NCI-H82 (cell line): Measurements from ENCODE around the gene VWA1.
"Not testable (repeated sequence)": the region's sequence is repeated elsewhere in the genome, so short reads cannot be mapped to it uniquely, and the experiment has no call there.

Experiments
- DNase-seq: peaks from one replicate; lab custom pipeline; 2025; lab: John Stamatoyannopoulos, UW

The VWA1 gene

DNA sequence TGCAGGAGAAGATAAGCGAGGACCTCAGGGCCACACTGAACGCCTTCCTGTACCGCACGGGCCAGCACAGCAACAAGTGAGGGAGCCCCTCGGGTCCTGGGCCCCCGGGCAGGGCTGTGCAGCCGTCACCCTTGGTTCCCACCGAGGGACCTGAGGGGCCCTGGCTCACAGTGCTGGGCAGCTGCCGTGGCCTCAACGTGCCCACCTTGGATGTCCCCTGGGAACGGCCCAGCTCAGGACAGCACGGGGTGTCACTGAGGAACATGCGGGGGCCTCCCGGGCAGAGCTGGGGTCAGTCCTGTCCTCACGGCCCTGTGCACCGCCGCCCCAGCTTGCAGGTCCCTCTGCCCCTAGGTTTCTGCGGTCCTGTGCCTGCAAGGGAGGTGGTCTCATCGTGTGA is 23.7 kb downstream of the VWA1 start:
- not testable (repeated sequence) for DNase-seq

DNA sequence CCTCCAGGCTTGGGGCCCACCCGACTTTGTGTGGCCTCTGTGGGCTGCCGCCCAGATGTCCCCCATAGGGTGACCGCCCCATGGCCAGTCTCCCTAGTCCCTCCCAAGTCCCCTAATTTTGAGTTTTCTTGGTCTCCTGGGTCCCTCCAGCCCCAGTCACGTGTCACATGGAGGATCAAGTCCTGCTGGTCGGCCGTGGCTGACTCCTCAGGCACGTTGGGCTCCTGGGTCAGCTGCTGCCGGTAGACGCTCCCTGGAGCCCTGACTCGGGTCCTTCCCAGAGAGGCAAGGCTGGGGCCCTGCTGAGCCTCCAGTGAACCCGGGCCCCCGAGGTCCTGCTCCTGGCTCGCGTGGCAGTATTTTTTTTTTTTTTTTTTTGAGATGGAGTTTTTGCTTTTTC is 24.2 kb downstream of the VWA1 start:
- DNase-seq: not testable (repeated sequence)

DNA sequence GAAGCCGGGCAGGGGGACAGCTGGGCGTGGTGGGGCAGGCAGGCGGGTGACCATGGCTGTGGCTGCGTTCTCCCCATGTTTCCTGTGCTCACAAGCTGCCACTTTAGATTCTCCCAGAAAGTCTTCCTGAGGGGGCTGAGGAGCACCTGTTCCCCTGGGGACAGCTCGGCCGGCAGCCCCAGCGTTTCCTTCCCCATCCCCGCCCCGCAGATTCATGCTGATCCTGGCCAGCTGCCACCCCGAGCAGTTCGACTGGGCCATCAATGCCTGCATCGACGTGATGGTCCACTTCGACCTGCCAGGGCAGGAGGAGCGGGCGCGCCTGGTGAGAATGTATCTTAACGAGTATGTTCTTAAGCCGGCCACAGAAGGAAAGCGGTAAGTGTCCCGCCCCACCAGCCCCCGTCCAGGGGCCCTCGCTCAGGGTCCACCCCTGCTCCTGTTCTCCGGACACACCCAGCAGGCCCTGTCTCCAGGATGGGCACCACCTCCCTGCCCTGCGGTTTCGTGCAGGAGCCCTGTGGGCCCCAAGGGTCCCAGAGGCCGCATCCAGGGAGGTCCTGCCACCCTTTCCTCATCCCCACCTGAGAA is 25.1 kb downstream of the VWA1 start:
- no peak for DNase-seq

DNA sequence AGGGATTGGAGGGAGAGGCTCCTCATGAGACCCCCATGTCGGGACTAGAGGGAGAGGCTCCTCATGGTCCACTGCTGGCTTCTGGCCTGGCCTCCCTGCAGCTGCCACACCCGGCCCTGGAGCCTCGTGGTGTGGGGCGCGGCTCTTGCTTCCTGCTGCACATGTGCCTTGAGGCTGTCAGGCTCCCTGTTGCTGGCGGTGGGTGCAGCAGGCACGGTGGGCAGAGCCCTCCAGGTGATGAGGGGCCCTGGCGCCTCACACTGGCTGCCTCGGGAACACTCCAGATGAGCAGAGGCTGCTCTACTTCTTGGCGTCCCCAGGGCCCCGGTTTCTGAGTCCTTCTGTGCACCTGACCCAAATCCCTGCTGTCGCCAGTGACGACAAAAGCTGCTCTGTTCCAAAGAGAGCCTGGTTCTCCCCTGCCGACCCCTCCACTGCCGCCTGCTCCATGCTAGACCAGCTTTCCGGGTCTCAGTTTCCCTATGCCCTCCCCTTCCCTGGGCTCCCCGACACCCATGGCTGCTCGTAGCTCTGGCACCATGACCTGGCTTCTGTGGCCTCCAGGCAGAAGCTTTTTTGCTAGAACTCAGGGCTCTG is 26.3 kb downstream of the VWA1 start:
- peak; percentile 41 for DNase-seq

DNA sequence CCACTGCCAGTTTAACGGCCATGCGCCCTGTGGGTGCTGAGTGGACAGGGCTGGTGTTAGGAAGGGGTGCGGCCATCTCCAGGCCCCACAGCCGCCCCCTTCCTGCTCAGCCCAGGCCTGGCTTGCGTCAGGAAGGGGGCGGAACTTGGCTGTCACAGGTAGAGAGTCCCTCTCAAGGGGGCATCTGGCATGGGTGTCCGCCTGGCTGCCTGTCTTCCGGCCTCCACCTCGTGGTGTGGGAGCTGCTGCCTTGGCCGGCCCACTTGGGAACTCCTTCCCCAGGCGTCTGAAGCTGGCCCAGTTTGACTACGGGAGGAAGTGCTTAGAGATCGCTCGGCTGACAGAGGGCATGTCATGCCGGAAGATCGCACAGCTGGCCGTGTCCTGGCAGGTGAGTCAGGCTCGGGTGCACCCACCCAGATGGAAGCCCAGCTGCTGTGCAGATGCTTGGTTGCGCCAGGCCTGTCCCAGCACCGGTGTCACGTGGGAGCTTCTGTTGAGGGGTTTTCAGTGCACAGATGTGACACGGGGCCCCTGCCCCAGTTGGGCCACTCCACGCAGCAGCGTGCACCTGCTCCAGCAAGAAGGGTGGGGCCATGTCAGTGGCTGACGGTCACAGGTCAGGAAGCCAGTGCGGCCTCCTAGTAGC is 27.0 kb downstream of the VWA1 start:
- peak; percentile 47 for DNase-seq

DNA sequence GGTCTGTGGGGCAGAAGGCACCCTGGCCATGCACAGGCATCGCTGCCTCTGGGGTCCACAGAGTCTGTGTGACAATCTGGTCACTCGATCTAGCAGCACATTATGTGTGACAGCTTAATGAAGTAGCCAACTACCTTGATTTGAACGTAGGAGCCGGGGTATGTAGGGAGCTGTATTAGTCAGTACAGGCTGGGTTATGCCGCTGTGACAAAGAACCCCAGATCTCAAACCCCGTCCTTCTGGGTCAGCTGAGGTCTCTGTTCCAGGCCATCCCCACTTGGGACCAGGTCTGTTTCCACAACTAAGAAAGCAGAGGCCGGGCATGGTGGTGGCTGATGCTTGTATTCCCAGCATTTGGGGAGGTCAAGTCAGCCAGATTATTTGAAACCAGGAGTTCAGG is 27.8 kb downstream of the VWA1 start:
- no peak for DNase-seq

DNA sequence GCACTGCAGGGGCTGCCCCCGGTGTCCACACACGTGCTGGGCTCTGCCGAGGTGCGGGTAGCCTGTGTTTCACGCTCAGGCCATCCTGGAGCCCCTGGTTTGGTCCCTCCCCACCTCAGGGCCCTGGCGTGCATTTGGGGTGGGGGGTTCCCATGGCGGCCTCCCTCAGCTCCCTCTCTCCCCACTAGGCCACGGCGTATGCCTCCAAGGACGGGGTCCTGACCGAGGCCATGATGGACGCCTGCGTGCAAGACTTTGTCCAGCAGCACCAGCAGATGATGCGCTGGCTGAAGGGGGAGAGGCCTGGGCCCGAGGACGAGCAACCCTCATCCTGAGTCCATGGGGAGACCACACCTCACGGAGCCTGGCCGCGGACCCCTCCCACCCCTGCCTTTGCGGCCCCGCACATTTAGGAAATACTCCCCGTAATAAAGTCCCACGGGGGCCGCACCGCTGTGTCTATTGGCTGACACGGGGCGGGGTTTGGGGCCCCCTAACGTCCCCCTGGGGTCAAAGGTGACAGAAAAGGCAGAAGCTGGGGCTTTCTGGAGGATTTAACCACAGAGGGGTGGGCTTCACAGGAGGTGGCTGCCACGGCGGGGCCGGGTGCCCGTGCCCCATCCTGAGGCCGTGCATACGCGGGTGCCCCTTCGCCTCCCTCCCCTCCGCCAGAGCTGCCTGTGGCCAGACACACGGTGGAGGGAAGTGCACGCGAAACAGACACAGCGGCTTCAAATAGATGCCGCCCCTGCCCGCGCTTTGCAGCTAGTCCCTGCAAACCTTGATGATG is 32.9 kb downstream of the VWA1 start:
- not testable (repeated sequence) for DNase-seq

DNA sequence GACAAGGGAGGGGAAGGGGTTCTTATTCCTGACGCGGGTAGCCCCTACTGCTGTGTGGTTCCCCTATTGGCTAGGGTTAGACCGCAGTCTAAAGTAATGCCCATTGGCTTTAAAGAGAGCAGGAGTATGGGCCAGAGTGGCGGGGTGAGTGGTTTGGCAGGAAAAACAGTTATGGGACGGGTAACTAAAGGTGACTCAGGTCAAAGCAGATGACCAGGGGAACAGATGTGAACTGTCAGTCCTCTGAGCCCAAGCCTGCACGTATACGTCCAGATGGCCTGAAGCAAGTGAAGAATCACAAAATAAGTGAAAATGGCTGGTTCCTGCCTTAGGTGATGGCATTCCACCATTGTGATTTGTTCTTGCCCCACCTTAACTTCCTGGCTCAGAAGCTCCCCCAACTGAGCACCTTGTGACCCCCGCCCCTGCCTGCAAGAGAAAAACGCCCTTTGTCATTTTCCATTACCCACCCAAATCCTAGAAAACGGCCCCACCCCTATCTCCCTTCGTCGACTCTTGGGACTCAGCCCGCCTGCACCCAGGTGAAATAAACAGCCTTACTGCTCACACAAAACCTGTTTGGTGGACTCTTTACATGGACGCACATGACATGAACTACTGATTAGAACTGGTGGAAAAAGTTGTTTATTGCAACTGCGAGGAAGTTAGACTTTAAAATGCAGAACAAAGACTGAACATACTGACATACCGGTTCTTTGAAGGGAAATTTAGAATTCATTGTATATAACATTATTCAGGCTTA is 35.3 kb downstream of the VWA1 start:
- DNase-seq: peak; percentile 52

DNA sequence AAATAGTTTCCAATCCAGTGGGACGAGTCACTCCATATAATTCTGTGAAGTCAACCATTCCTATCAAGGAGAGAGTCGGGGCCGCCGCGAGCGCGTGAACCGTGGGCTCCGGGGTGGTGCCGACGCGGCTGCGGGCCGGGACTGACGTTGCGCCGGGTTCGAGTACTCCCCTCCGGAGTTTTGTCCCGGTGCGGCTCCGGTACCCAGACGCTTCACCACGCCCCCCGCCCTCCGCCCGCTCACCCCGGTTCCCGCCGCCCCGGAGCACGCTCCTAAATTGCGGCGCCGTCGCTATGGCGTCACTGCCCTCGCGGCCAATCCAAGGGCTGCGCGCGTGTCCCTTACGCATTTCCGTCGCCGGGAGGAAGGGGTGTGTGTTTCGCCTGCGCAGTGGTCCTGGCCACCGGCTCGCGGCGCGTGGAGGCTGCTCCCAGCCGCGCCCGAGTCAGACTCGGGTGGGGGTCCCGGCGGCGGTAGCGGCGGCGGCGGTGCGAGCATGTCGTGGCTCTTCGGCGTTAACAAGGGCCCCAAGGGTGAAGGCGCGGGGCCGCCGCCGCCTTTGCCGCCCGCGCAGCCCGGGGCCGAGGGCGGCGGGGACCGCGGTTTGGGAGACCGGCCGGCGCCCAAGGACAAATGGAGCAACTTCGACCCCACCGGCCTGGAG is 36.0 kb downstream of the VWA1 start, which contains the start of gene ATAD3B:
Gene ATAD3B (plus strand): TSS at position 377 of the 664 bp plus-strand sequence. CDS start 120 bp downstream, at position 497.
- peak; percentile 98 for DNase-seq

DNA sequence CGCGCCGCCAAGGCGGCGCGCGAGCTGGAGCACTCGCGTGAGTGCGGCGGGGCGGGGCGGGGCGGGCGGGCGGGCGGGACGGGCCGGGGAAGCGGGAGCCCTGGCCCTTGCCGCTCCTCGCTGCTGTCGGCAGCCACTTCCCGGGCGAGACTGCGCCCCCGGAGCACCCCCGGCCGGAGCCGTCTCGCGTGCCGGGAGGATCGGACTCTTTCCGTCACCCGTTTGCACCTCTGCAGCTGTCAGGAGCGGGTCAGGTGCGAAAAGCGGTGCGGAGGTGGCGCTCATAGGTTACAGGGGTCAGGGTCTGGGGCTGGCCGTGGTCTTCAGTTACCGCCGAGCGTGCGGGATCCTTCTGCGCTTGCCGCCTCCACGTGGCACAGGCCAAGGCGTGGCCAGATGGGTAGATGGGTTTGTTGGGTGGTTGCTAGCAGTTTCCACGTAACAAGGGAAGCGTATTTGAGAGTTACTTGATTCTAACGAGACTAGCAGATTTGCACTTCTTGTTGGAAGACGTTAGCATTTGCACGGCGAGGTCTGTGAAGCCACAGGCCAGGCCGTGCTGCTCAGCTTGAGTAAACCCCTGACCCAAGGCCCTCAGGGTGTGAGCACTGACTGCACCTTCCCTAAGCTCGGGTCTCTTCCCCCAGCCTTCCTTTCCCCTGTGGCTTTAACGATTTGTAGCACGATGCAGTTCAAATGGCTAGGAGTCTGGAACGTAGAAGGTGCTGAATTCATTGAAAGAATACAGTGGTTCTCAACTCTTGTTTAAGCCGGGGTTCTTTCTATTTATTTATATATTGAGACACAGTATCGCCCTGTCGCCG is 36.8 kb downstream of the VWA1 start:
- peak; percentile 52 for DNase-seq

DNA sequence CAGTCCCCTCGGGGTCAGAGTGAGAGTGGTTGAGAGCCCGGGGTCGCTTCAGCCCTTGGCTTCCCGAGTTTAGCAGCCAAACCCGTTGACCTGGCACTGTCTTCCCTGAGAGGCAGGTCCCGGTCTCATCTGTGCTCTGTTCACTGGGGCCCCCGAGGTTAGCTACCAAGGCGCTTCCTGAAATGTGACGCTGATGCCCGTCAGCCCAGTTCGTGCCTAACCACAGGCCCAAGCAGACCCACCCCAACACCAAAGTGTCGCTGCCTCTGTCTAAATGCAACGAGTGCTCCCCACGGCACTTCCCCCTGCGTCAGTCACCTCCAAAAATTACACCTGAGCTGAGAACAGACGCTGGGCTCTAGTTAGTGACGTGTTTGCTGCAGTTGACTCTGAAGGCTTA is 40.5 kb downstream of the VWA1 start:
- DNase-seq: not testable (repeated sequence)

DNA sequence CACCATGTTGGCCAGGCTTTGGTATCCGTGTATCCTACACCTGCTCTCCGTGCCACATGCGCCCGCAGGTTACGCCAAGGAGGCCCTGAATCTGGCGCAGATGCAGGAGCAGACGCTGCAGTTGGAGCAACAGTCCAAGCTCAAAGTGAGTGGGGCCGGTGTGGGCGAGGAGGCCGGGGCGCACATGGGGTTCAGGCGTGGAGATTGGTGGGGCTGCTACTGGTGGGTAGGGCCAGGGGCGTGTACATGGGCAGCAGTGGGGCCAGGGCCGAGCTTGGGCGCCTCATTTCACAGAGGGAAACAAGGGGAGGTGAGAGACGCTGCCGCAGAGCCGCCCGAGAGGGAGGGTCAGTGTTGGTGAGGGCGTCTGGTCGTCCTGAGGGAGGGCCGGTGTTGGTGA is 41.7 kb downstream of the VWA1 start:
- no peak for DNase-seq

DNA sequence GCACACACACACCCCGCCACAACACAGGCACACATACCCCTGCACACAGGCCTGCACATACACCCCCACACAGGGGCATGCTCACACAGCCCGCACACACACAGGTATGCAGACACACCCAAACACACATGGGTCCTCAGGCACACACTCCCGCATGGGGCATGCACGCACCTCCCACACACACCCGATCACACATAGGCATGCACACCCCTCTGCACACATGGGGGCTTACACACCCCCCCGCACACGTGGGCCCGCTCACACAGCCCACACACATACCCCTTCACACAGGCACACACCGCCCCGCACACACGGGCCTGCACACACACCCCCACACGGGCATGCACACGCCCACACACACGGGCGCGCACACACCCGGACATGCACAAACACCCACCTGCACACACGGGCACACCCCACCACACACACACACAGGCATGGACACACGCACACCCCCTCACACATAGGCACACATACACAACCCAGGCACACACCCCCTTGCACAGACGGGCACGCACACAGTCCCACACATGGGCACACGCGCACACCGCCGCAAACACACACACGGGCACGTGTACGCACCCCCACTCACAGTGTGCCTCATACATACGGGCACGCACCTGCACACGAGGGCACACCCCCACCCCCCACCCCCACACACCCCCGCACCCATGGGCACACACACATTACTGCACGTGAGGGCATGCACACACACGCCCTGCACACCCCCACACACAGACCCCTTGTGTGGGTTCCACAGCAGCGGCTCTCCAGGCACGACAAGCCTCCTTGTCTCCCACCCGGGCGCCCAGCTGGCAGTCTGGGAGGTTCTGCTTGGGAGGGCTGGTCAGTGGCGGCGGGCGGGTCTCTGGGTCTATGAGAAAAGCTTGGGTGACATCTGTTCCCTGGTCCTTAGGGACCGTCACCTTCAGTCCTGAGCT is 44.3 kb downstream of the VWA1 start:
- DNase-seq: no peak

DNA sequence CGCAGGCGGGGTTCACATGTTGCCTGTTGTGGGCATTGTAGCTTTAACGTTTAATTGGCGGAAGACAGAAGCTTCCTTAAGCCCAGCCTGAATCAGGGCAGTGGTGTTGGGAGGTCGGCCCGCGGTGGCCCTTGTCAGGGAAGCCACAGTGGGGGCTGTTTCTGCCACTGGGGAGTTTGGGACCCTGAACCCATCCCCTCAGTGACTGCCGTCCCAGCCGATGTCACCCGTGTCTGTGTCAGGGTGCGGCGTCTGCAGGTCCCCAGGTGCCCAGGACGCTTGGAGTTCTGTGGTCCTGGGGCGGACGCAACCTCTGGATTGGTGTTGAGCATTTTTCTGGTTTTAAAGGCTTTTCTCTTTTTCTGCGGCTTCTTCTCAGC is 45.0 kb downstream of the VWA1 start:
- not testable (repeated sequence) for DNase-seq

DNA sequence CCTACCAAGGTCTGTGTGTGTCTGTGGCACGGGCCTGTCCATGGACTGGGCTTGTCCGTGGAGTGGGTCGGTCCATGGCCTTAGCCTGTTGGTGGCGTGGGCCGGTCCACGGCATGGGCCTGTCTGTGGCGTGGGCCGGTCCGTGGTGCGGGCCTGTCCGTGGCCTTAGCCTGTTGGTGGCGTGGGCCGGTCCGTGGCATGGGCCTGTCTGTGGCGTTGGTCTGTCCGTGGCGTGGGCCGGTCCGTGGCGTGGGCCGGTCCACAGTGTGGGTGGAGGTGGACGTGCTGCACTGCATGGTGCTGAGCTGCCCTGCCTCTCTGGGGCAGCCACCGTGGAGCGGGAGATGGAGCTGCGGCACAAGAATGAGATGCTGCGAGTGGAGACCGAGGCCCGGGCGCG is 46.3 kb downstream of the VWA1 start:
- not testable (repeated sequence) for DNase-seq

DNA sequence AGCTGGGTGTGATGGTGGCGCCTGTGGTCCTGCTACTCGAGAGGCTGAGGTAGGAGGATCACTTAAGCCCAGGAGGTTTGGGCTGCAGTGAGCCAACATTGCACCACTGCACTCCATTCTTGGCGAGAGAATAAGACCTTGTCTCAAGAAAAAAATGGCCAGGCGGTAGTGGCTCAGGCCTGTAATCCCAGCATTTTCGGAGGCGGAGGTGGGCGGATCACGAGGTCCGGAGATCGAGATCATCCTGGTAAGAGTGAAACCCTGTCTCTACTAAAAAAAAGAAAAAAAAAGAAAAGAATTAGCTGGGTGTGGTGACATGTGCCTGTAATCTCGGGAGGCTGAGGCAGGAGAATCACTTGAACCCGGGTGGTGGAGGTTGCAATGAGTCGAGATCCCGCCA is 47.4 kb downstream of the VWA1 start:
- DNase-seq: no peak

DNA sequence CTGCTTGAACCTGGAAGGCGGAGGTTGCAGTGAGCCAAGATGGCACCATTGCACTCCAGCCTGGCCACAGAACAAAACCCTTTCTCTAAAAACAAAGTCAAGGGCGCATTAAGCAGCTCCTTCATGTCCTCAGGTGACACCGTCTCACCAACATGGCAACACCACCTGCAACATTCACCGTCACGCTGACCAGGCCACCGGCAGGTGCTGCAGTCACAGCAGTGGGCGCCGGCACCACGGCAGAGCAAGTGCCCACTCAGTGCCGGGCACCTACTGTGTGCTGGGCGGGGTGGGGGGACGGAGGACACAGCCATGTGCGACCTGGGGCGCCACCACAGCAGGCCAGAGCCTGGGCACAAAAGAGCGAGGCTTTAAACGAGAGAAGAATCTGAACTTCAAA is 48.2 kb downstream of the VWA1 start:
- DNase-seq: no peak

DNA sequence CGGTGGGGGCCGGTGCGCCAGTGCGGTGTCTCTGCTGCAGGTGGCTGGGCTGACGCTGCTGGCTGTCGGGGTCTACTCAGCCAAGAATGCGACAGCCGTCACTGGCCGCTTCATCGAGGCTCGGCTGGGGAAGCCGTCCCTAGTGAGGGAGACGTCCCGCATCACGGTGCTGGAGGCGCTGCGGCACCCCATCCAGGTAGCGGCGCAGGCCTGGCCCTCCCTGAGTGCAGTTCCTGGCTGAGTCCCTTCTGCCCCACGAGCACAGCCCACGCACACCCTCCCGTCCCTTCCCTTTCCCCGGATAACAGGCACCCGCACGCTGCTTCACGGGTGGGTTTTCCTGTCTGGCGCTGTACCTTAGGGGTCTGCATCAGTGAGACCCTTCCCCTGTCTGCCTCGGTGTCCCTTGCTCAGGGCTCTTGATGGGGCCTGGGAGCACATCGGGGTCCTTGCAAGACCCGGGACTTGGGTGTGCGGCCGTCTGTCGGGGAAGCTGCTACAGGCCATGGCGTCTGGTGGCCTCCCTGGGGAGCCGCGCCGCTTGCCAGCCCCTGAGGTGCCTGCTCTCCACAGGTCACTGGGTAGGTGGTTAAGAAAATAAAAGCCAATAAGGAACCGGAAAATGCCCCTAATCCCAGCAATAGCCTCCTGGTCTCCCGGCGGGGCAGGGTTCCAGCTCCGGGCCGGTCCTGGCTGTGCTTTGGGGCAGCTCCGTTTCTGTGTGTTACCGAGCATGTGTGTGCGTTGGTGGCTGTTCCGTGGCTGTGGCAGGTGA is 49.7 kb downstream of the VWA1 start:
- DNase-seq: not testable (repeated sequence)
